GM21381 (cell line): ENCODE measurements around the gene SGMS1.
"Not testable (repeated sequence)": the region's sequence is repeated elsewhere in the genome, so short reads cannot be mapped to it uniquely, and the experiment has no call there.

Experiments used
- ATAC-seq: cut with Tn5 transposase; IDR thresholded peaks from one replicate; pipeline ENCODE4 v1.9.1; 2021; ENCODE audit warnings: mild to moderate bottlenecking, moderate library complexity; ENCODE audit not compliant: unreplicated experiment

Gene SGMS1

GRCh38 chr10:50541921-50542320, 81.8 kb downstream of the SGMS1 start:
- ATAC-seq: peak; percentile 47

- no peak for ATAC-seq
These were observed 82.4 kb downstream of the SGMS1 start for GRCh38 chr10:50541317-50541716.

GRCh38 chr10:50540826-50541122, 83.0 kb downstream of the SGMS1 start:
- peak; percentile 9 for ATAC-seq

GRCh38 chr10:50540069-50540825, 83.5 kb downstream of the SGMS1 start:
- ATAC-seq: peak; percentile 41

- no peak for ATAC-seq
These were observed 85.0 kb downstream of the SGMS1 start for GRCh38 chr10:50538555-50539398.

GRCh38 chr10:50536617-50537240, 87.0 kb downstream of the SGMS1 start:
- ATAC-seq: no peak

GRCh38 chr10:50534748-50535376, 88.9 kb downstream of the SGMS1 start:
- ATAC-seq: not testable (repeated sequence)

- no peak for ATAC-seq
These were observed 90.5 kb downstream of the SGMS1 start for GRCh38 chr10:50533296-50533695.

GRCh38 chr10:50531388-50532077, 92.2 kb downstream of the SGMS1 start:
- no peak for ATAC-seq

GRCh38 chr10:50529660-50530059, 94.1 kb downstream of the SGMS1 start:
- ATAC-seq: no peak

GRCh38 chr10:50528206-50528605, 95.5 kb downstream of the SGMS1 start:
- ATAC-seq: no peak

GRCh38 chr10:50527442-50528043, 96.2 kb downstream of the SGMS1 start:
- ATAC-seq: no peak

- ATAC-seq: no peak
These were observed 97.6 kb downstream of the SGMS1 start for GRCh38 chr10:50526185-50526584.

- ATAC-seq: no peak
These were observed 100.4 kb downstream of the SGMS1 start for GRCh38 chr10:50523357-50523756.

GRCh38 chr10:50522908-50523307, 100.8 kb downstream of the SGMS1 start:
- ATAC-seq: no peak

GRCh38 chr10:50520115-50520514, 103.6 kb downstream of the SGMS1 start:
- ATAC-seq: no peak

GRCh38 chr10:50517626-50518025, 106.1 kb downstream of the SGMS1 start:
- no peak for ATAC-seq

GRCh38 chr10:50516171-50516570, 107.6 kb downstream of the SGMS1 start:
- no peak for ATAC-seq

- ATAC-seq: no peak
These were observed 108.3 kb downstream of the SGMS1 start for GRCh38 chr10:50515420-50515819.

GRCh38 chr10:50514995-50515394, 108.8 kb downstream of the SGMS1 start:
- no peak for ATAC-seq
